ENCODE measurements around the gene HELLS. TPM values are rescaled to one million over a fixed set of nuclear protein-coding genes. Genes with fewer than 3 reads are reported as not detected.
"Not testable (repeated sequence)": the region's sequence is repeated elsewhere in the genome, so short reads cannot be mapped to it uniquely, and the experiment has no call there.

HELLS gene
- total and polyA plus RNA-seq, 9 donors: 5.7 to 19.4 (median 9.8) TPM

DNA sequence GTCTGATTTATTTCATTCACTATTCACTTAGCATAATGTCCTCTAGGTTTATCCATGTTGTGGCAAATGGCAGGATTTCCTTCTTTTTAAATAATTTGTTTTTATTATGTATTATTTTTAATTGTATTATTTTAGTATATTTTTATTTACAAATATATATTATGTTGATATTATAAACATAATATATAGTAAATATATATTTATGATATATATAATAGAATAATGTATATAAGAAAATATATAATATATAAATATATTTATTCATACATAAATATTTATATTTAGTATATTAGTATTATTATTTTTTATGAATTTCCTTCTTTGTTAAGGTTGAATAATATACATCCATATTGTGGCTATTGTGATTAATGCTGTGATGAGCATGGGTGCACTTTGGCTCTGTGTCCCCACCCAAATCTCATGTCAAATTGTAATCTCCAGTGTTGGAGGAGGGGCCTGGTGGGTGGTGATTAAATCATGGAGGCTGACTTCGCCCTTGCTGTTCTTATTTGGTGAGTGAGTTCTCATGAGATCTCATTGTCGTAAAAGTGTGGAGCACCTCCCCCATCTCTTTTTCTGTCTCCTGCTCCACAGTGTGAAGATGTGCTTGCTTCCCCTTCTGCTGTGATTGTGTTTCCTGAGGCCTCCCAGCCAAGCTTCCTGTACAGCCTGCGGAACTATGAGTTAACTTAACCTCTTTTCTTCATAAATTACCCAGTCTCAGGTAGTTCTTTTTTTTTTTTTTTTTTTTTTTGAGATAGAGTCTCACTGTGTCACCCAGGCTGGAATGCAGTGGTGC is 85.7 kb downstream of the HELLS start:
- peaks cover 3% of the 10 kb centered on the region for H3K9me3 ChIP-seq (replicated peaks; ENCODE audit: control insufficient read depth, low read depth, low read length)
- DNase-seq: no peak
- no peak overlapping the region for H3K27ac ChIP-seq (ENCODE audit: low read length)
- WGBS (ENCODE audit: insufficient coverage): no CpG with 5 or more reads among the region's 3 CpGs
- no peaks in the 10 kb centered on the region for H3K36me3 ChIP-seq (ENCODE audit: control insufficient read depth, insufficient read depth, low read length)
- H3K4me3 ChIP-seq (ENCODE audit: low read length): no peak overlapping the region
- H3K4me1 ChIP-seq (ENCODE audit: control insufficient read depth, insufficient read depth, low read length): no peaks in the 10 kb centered on the region
- no peaks in the 10 kb centered on the region for H3K27me3 ChIP-seq (ENCODE audit: control insufficient read depth, insufficient read depth, low read length)

- H3K4me1 ChIP-seq (ENCODE audit: control insufficient read depth, insufficient read depth, low read length): no peaks in the 10 kb centered on the region
- no peaks in the 10 kb centered on the region for H3K27me3 ChIP-seq (ENCODE audit: control insufficient read depth, insufficient read depth, low read length)
- H3K36me3 ChIP-seq (ENCODE audit: control insufficient read depth, insufficient read depth, low read length): no peaks in the 10 kb centered on the region
- H3K9me3 ChIP-seq (replicated peaks; ENCODE audit: control insufficient read depth, low read depth, low read length): peaks cover 3% of the 10 kb centered on the region
- no peak overlapping the region for H3K4me3 ChIP-seq (ENCODE audit: low read length)
- no peak for DNase-seq
- H3K27ac ChIP-seq (ENCODE audit: low read length): no peak overlapping the region
- no CpG with 5 or more reads among the region's 1 CpG for WGBS (ENCODE audit: insufficient coverage)
These were observed 87.4 kb downstream of the HELLS start for GRCh38 chr10:94632954-94633353.

DNA sequence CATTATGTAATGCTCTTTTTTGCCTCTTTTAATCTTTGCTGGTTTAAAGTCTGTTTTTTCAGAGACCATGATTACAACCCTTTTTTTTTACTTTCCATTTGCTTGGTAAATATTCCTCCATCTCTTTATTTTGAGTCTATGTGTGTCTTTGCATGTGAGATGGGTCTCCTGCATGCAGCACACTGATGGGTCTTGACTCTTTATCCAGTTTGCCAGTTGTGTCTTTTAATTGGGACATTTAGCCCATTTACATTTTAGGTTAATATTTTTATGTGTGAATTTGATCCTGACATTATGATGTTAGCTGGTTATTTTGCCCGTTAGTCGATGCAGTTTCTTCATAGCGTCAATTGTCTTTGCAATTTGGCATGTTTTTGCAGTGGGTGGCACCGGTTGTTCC is 92.5 kb downstream of the HELLS start:
- WGBS (ENCODE audit: insufficient coverage): 96% methylated on average over 4 of the region's 4 CpGs
- H3K9me3 ChIP-seq (replicated peaks; ENCODE audit: control insufficient read depth, low read depth, low read length); H3K4me1 ChIP-seq (ENCODE audit: control insufficient read depth, insufficient read depth, low read length): not testable (repeated sequence)

DNA sequence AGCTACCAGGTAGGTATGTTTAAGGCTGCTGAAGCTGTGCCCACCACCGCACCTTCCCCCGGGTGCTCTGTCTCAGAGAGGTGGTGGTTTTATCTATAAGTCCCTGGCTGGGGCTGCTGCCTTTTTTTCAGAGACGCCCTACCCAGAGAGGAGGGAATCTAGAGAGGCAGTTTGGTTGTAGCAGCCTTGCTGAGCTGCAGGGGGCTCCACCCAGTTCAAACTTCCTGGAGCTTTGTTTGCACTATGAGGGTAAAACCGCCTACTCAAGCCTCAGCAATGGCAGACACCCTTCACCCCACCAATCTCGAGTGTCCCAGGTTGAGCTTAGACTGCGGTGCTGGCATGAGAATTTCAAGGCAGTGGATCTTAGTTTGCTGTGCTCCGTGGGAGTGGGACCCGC is 94.3 kb downstream of the HELLS start:
- H3K27me3 ChIP-seq (ENCODE audit: control insufficient read depth, insufficient read depth, low read length): no peaks in the 10 kb centered on the region
- DNase-seq: no peak
- no peaks in the 10 kb centered on the region for H3K36me3 ChIP-seq (ENCODE audit: control insufficient read depth, insufficient read depth, low read length)
- no peaks in the 10 kb centered on the region for H3K4me1 ChIP-seq (ENCODE audit: control insufficient read depth, insufficient read depth, low read length)
- peaks cover 5% of the 10 kb centered on the region for H3K9me3 ChIP-seq (replicated peaks; ENCODE audit: control insufficient read depth, low read depth, low read length)
- no peak overlapping the region for H3K4me3 ChIP-seq (ENCODE audit: low read length)
- 94% methylated on average over 6 of the region's 8 CpGs for whole genome bisulfite sequencing (ENCODE audit: insufficient coverage)
- no peak overlapping the region for H3K27ac ChIP-seq (ENCODE audit: low read length)

More for the DNA sequence above, 92.5 kb downstream of the HELLS start:
- not testable (repeated sequence) for H3K27me3 ChIP-seq (ENCODE audit: control insufficient read depth, insufficient read depth, low read length); H3K36me3 ChIP-seq (ENCODE audit: control insufficient read depth, insufficient read depth, low read length); H3K27ac ChIP-seq (ENCODE audit: low read length); H3K4me3 ChIP-seq (ENCODE audit: low read length); DNase-seq

- WGBS (ENCODE audit: insufficient coverage): 50% methylated on average over 1 of the region's 3 CpGs
- no peak for DNase-seq
- H3K27me3 ChIP-seq (ENCODE audit: control insufficient read depth, insufficient read depth, low read length): no peaks in the 10 kb centered on the region
- H3K4me3 ChIP-seq (ENCODE audit: low read length): no peak overlapping the region
- H3K36me3 ChIP-seq (ENCODE audit: control insufficient read depth, insufficient read depth, low read length): no peaks in the 10 kb centered on the region
- H3K27ac ChIP-seq (ENCODE audit: low read length): no peak overlapping the region
- H3K9me3 ChIP-seq (replicated peaks; ENCODE audit: control insufficient read depth, low read depth, low read length): peaks cover 5% of the 10 kb centered on the region
- H3K4me1 ChIP-seq (ENCODE audit: control insufficient read depth, insufficient read depth, low read length): no peaks in the 10 kb centered on the region
These were observed 95.0 kb downstream of the HELLS start for GRCh38 chr10:94640562-94640961.

- 90% methylated on average over 2 of the region's 4 CpGs for WGBS (ENCODE audit: insufficient coverage)
- no peaks in the 10 kb centered on the region for H3K27me3 ChIP-seq (ENCODE audit: control insufficient read depth, insufficient read depth, low read length)
- no peaks in the 10 kb centered on the region for H3K36me3 ChIP-seq (ENCODE audit: control insufficient read depth, insufficient read depth, low read length)
- H3K27ac ChIP-seq (ENCODE audit: low read length): no peak overlapping the region
- peaks cover 5% of the 10 kb centered on the region for H3K9me3 ChIP-seq (replicated peaks; ENCODE audit: control insufficient read depth, low read depth, low read length)
- no peaks in the 10 kb centered on the region for H3K4me1 ChIP-seq (ENCODE audit: control insufficient read depth, insufficient read depth, low read length)
- no peak overlapping the region for H3K4me3 ChIP-seq (ENCODE audit: low read length)
- no peak for DNase-seq
These were observed 95.9 kb downstream of the HELLS start for GRCh38 chr10:94641480-94641879.

GRCh38 chr10:94644352-94644751 is 98.8 kb downstream of the HELLS start:
- Histone ChIP-seq H3K27ac (ENCODE audit: low read length) (no peak overlapping the region), H3K4me1 (ENCODE audit: control insufficient read depth, insufficient read depth, low read length) (no peaks in the 10 kb centered on the region), H3K4me3 (ENCODE audit: low read length) (no peak overlapping the region), H3K27me3 (ENCODE audit: control insufficient read depth, insufficient read depth, low read length) (no peaks in the 10 kb centered on the region), H3K9me3 (replicated peaks; ENCODE audit: control insufficient read depth, low read depth, low read length) (peaks cover 2% of the 10 kb centered on the region), H3K36me3 (ENCODE audit: control insufficient read depth, insufficient read depth, low read length) (no peaks in the 10 kb centered on the region)
- WGBS (ENCODE audit: insufficient coverage): no CpG with 5 or more reads among the region's 1 CpG
- DNase-seq: no peak

DNA sequence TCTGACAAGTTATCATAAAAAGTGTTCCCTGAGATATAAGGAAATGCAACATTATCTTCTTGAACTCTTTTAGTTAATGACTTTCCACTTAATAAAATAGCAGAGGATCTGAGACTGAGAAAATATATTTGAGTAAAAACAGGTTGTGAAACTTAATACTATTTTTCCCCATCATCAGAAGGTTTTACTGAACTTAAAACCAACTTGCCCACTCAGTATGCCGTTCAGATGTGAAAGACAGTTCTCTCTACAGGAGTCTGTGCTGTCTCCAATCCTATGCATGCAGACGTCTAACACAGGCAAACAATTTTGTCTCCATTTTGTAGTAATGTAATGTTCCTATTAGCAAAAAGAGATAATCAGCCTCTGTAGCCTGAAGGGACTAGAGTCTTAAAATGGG is 99.7 kb downstream of the HELLS start:
- no CpG with 5 or more reads among the region's 2 CpGs for WGBS (ENCODE audit: insufficient coverage)
- no peaks in the 10 kb centered on the region for H3K4me1 ChIP-seq (ENCODE audit: control insufficient read depth, insufficient read depth, low read length)
- no peak overlapping the region for H3K27ac ChIP-seq (ENCODE audit: low read length)
- DNase-seq: no peak
- H3K9me3 ChIP-seq (replicated peaks; ENCODE audit: control insufficient read depth, low read depth, low read length): no peaks in the 10 kb centered on the region
- no peak overlapping the region for H3K4me3 ChIP-seq (ENCODE audit: low read length)
- no peaks in the 10 kb centered on the region for H3K36me3 ChIP-seq (ENCODE audit: control insufficient read depth, insufficient read depth, low read length)
- no peaks in the 10 kb centered on the region for H3K27me3 ChIP-seq (ENCODE audit: control insufficient read depth, insufficient read depth, low read length)

Other genes with a start within 250 kb of the HELLS start
- gene NOC3L, start 182.8 kb upstream of the HELLS start, total RNA-seq: 20.6 TPM
- 10 to 100 TPM; 11.9 to 17.8 (median 14.1) TPM for gene NOC3L, start 182.8 kb upstream of the HELLS start, polyA plus RNA-seq (ENCODE audit: insufficient read depth in 1 of 8, insufficient read length in 8 of 8, low replicate concordance in 1 of 8)
- gene TBC1D12, start 143.2 kb upstream of the HELLS start, total RNA-seq: 11.4 TPM
- gene TBC1D12, start 143.2 kb upstream of the HELLS start, polyA plus RNA-seq (ENCODE audit: insufficient read depth in 1 of 8, insufficient read length in 8 of 8, low replicate concordance in 1 of 8): 10 to 100 TPM in 7 of 8 donors, 1 to 10 TPM in 1; 7.5 to 13.8 (median 11.1) TPM
- not detected for gene CYP2C18, start 137.9 kb downstream of the HELLS start, total RNA-seq
- 1 to 10 TPM in 1 of 8 donors, under 1 TPM in 2, not detected in 5; 0.10 to 4.0 (median 0.86) TPM for gene CYP2C18, start 137.9 kb downstream of the HELLS start, polyA plus RNA-seq (ENCODE audit: insufficient read depth in 1 of 8, insufficient read length in 8 of 8, low replicate concordance in 1 of 8)
- gene CYP2C19, start 216.9 kb downstream of the HELLS start, total RNA-seq: not detected
- under 1 TPM in 2 of 8 donors, not detected in 6; 0.05 to 0.19 TPM for gene CYP2C19, start 216.9 kb downstream of the HELLS start, polyA plus RNA-seq (ENCODE audit: insufficient read depth in 1 of 8, insufficient read length in 8 of 8, low replicate concordance in 1 of 8)

All from muscle of leg (tissue), 11 donors.